HepG2 (cell line): ENCODE measurements around the gene PAM16. TPM values are rescaled to one million over a fixed set of nuclear protein-coding genes. Genes with fewer than 3 reads are reported as not detected.

Source experiments
- AFF4 ChIP-seq: sonication (generic); formaldehyde crosslinking; IDR thresholded peaks from 2 replicates; pipeline ENCODE4 v1.4.0; 2020; ENCODE audit warnings: missing genetic modification reagents
- BCL6 ChIP-seq: IDR thresholded peaks from 2 replicates; pipeline ENCODE4 v1.6.1; 2016; ENCODE audit warnings: missing genetic modification reagents, missing compliant biosample characterization
- CBX5 ChIP-seq: sonication (generic); formaldehyde crosslinking; IDR thresholded peaks from 2 replicates; pipeline ENCODE4 v1.4.0; 2020; ENCODE audit warnings: missing genetic modification reagents, borderline replicate concordance
- CENPX ChIP-seq: sonication (generic); formaldehyde crosslinking; IDR thresholded peaks from 2 replicates; pipeline ENCODE4 v1.9.0; 2021; ENCODE audit warnings: mild to moderate bottlenecking, missing genetic modification reagents, moderate library complexity
- ESRRA ChIP-seq: sonication (generic); formaldehyde crosslinking; IDR thresholded peaks from 2 replicates; pipeline ENCODE4 v1.5.1; 2020; ENCODE audit warnings: mild to moderate bottlenecking, low read depth, missing genetic modification reagents
- EZH2 ChIP-seq: conservative IDR thresholded peaks from 2 replicates; pipeline ENCODE4 v1.6.1; 2012; ENCODE audit warnings: mild to moderate bottlenecking, low read depth, low read length, moderate library complexity
- HNF4A ChIP-seq: sonication (generic); formaldehyde crosslinking; IDR thresholded peaks from 2 replicates; pipeline ENCODE4 v1.4.0; 2020; ENCODE audit warnings: missing genetic modification reagents
- HOMEZ ChIP-seq: IDR thresholded peaks from 2 replicates; pipeline ENCODE4 v1.6.1; 2016; ENCODE audit warnings: low read depth
- IRF2 ChIP-seq: IDR thresholded peaks from 2 replicates; pipeline ENCODE4 v1.6.1; 2018; ENCODE audit warnings: missing genetic modification reagents, missing compliant biosample characterization
- MBD4 ChIP-seq: IDR thresholded peaks from 2 replicates; pipeline ENCODE4 v1.6.1; 2012; ENCODE audit warnings: low read length, inconsistent platforms, borderline replicate concordance
- NR2C2 ChIP-seq: sonication (generic); formaldehyde crosslinking; IDR thresholded peaks from 2 replicates; pipeline ENCODE4 v1.4.0; 2020; ENCODE audit warnings: missing genetic modification reagents, mild to moderate bottlenecking, moderate library complexity, borderline replicate concordance
- NR2F2 ChIP-seq: IDR thresholded peaks from 2 replicates; pipeline ENCODE4 v1.6.1; 2012; ENCODE audit warnings: low read depth, inconsistent platforms, borderline replicate concordance
- PITX1 ChIP-seq: sonication (generic); formaldehyde crosslinking; IDR thresholded peaks from 2 replicates; pipeline ENCODE4 v1.5.1; 2020; ENCODE audit warnings: mild to moderate bottlenecking, missing genetic modification reagents
- RBAK ChIP-seq: sonication (generic); formaldehyde crosslinking; IDR thresholded peaks from 2 replicates; pipeline ENCODE4 v1.5.1; 2020; ENCODE audit warnings: mild to moderate bottlenecking, missing genetic modification reagents
- THRA ChIP-seq: sonication (generic); formaldehyde crosslinking; IDR thresholded peaks from 2 replicates; pipeline ENCODE4 v1.4.0; 2020; ENCODE audit warnings: missing genetic modification reagents, borderline replicate concordance
- U2AF1 ChIP-seq: fragments of 200-400 bp; formaldehyde crosslinking; optimal IDR thresholded peaks from 2 replicates; pipeline ENCODE3; 2017; ENCODE audit warnings: mild to moderate bottlenecking, low read depth, low read length
- ZFP82 ChIP-seq: sonication (generic); formaldehyde crosslinking; IDR thresholded peaks from 2 replicates; pipeline ENCODE4 v1.5.1; 2020; ENCODE audit warnings: mild to moderate bottlenecking, missing genetic modification reagents, borderline replicate concordance
- ZNF234 ChIP-seq: sonication (generic); formaldehyde crosslinking; conservative IDR thresholded peaks from 2 replicates; pipeline ENCODE4 v1.5.1; 2020; ENCODE audit warnings: mild to moderate bottlenecking, missing genetic modification reagents
- ZNF549 ChIP-seq: sonication (generic); formaldehyde crosslinking; IDR thresholded peaks from 2 replicates; pipeline ENCODE4 v1.5.0; 2020; ENCODE audit warnings: missing genetic modification reagents
- polyA plus RNA-seq, 8 experiments: library from polyadenylated mRNA; depleted of rRNA in 3 of 8; stranded (reverse) in 7 of 8; unstranded in 1 of 8; fragments of >200 nt; fragmentation: Illumina TruSeq in 4 of 8; extraction: Trizol in 4 of 8; gene quantifications; 2 replicates each; pipeline versions ENCODE4 v1.2.1 to v1.2.3, GENCODE V29; 2011 to 2016; ENCODE audit warnings: low read depth in 4 of 8, missing spikeins in 1 of 8, mixed read lengths in 1 of 8; ENCODE audit not compliant: insufficient read depth in 1 of 8
- total RNA-seq, 5 experiments: library from RNA; depleted of rRNA; stranded (reverse); fragments of >200 nt; fragmentation: Illumina TruSeq; extraction: Trizol; gene quantifications; 2 replicates each; pipeline ENCODE4 v1.2.3, GENCODE V29; 2016; ENCODE audit warnings: low read depth in 1 of 5

PAM16 gene
- total and polyA plus RNA-seq, 2 of the 13 experiments (the other 11 are each of a cell fraction or from before 2014, with no cell fraction given): 51.5 to 51.8 TPM

- TF ChIP-seq PITX1 (CRISPR knock-in tag) (no peak), ZFP82 (CRISPR knock-in tag) (no peak), ESRRA (CRISPR knock-in tag) (no peak), BCL6 (no peak), RBAK (CRISPR knock-in tag) (no peak), EZH2 (no peak), CBX5 (CRISPR knock-in tag) (no peak), HNF4A (peak; percentile 56; the same call in 1 of the 2 replicates), ZNF549 (CRISPR knock-in tag) (no peak), NR2C2 (CRISPR knock-in tag) (no peak), CENPX (CRISPR knock-in tag) (no peak), MBD4 (no peak), AFF4 (no peak), NR2F2 (no peak), HOMEZ (CRISPR knock-in tag) (no peak), IRF2 (CRISPR knock-in tag) (no peak), U2AF1 (no peak), THRA (CRISPR knock-in tag) (no peak), ZNF234 (CRISPR knock-in tag) (no peak)
These were observed 28.0 kb upstream of the PAM16 start (continued) for GRCh38 chr16:4378999-4379690.
